ENCODE data around the gene STING1. TPM values are rescaled to one million over a fixed set of nuclear protein-coding genes. Genes with fewer than 3 reads are reported as not detected.
A peak's percentile ranks its signal among the peaks of the same experiment; 100 is the strongest.
"Not testable (repeated sequence)": the region's sequence is repeated elsewhere in the genome, so short reads cannot be mapped to it uniquely, and the experiment has no call there.

The STING1 gene
- total and polyA plus RNA-seq, 2 of the 13 experiments (the other 11 are each of a cell fraction or from before 2014, with no cell fraction given), result 1.3 to 4.4 TPM

- TF ChIP-seq ZNF687 (CRISPR knock-in tag; IDR thresholded peaks at IDR 0.05) (peak; percentile 88), ATF5 (CRISPR knock-in tag; IDR thresholded peaks at IDR 0.05; ENCODE audit: low read depth) (0 out of 2 replicates have a peak, but pooled peaks have one; percentile 32), ZC3H13 (CRISPR knock-in tag; IDR thresholded peaks at IDR 0.05) (peak; percentile 64; the same call in 1 of the 2 replicates), PITX1 (CRISPR knock-in tag; IDR thresholded peaks at IDR 0.05) (0 out of 2 replicates have a peak, but pooled peaks have one; percentile 39), SMYD3 (CRISPR knock-in tag; IDR thresholded peaks at IDR 0.05) (0 out of 2 replicates have a peak, but pooled peaks have one; percentile 32), ZNF543 (CRISPR knock-in tag; IDR thresholded peaks at IDR 0.05) (0 out of 2 replicates have a peak, but pooled peaks have one; percentile 66), HDAC1 (CRISPR knock-in tag; IDR thresholded peaks at IDR 0.05) (peak; percentile 37; the same call in 1 of the 2 replicates), SOX6 (CRISPR knock-in tag; IDR thresholded peaks at IDR 0.05) (0 out of 2 replicates have a peak, but pooled peaks have one; percentile 8), ZFP91 (CRISPR knock-in tag; IDR thresholded peaks at IDR 0.05; ENCODE audit: borderline replicate concordance) (peak; percentile 43; the same call in 1 of the 2 replicates), ERF (CRISPR knock-in tag; IDR thresholded peaks at IDR 0.05) (0 out of 2 replicates have a peak, but pooled peaks have one; percentile 7), TMF1 (CRISPR knock-in tag; IDR thresholded peaks at IDR 0.05; ENCODE audit: low read depth) (peak; percentile 64; the same call in 1 of the 2 replicates), ZNF143 (CRISPR knock-in tag; IDR thresholded peaks at IDR 0.05) (peak; percentile 28; the same call in 1 of the 2 replicates), AHDC1 (CRISPR knock-in tag; IDR thresholded peaks at IDR 0.05; ENCODE audit: borderline replicate concordance) (peak; percentile 22; the same call in 1 of the 2 replicates), POLR2G (IDR thresholded peaks at IDR 0.05; ENCODE audit: low read depth, low read length) (peak; percentile 49; the same call in 1 of the 2 replicates)
- not testable (repeated sequence) for TF ChIP-seq SOX6 (IDR thresholded peaks at IDR 0.05)
These were observed 43.9 kb upstream of the STING1 start (continued) for GRCh38 chr5:139526309-139527089.

All from HepG2 (cell line).